Activated CD4-positive, alpha-beta T cell treated with anti-CD3 and anti-CD28 coated beads, Interleukin-2, amount 50 U/mL, for 4 hours (primary cell): Measurements from ENCODE around the gene FNDC3B.

ENCODE experiments used
- DNase-seq, 2 experiments: peaks; one replicate each; pipeline ENCODE4 v3.0.0-alpha.2; 2020

FNDC3B gene

GRCh38 chr3:172174513-172175253, 135.3 kb downstream of the FNDC3B start:
- no peak for DNase-seq

- no peak for DNase-seq
These were observed 135.8 kb downstream of the FNDC3B start for GRCh38 chr3:172175254-172175599.

- no peak for DNase-seq
These were observed 136.8 kb downstream of the FNDC3B start for GRCh38 chr3:172176061-172176770.

GRCh38 chr3:172177046-172177445, 137.7 kb downstream of the FNDC3B start:
- DNase-seq: no peak

- no peak for DNase-seq
These were observed 138.5 kb downstream of the FNDC3B start for GRCh38 chr3:172177803-172178316.

GRCh38 chr3:172179680-172180399, 140.5 kb downstream of the FNDC3B start:
- DNase-seq: no peak

GRCh38 chr3:172180473-172180872, 141.1 kb downstream of the FNDC3B start:
- DNase-seq: no peak

GRCh38 chr3:172181932-172182586, 142.7 kb downstream of the FNDC3B start:
- no peak for DNase-seq

- DNase-seq: no peak
These were observed 143.4 kb downstream of the FNDC3B start for GRCh38 chr3:172182797-172183196.

- DNase-seq: no peak
These were observed 144.9 kb downstream of the FNDC3B start for GRCh38 chr3:172184106-172184822.

- DNase-seq: no peak
These were observed 146.5 kb downstream of the FNDC3B start for GRCh38 chr3:172185907-172186306.

GRCh38 chr3:172186607-172187006, 147.2 kb downstream of the FNDC3B start:
- DNase-seq: no peak

- no peak for DNase-seq
These were observed 148.1 kb downstream of the FNDC3B start for GRCh38 chr3:172187511-172187910.

- DNase-seq: no peak
These were observed 149.1 kb downstream of the FNDC3B start for GRCh38 chr3:172188511-172188910.

GRCh38 chr3:172189213-172189612, 149.8 kb downstream of the FNDC3B start:
- no peak for DNase-seq

GRCh38 chr3:172189987-172190603, 150.7 kb downstream of the FNDC3B start:
- DNase-seq: no peak

GRCh38 chr3:172190980-172191379, 151.6 kb downstream of the FNDC3B start:
- DNase-seq: no peak

GRCh38 chr3:172191629-172192028, 152.3 kb downstream of the FNDC3B start:
- no peak for DNase-seq

- DNase-seq: no peak
These were observed 153.5 kb downstream of the FNDC3B start for GRCh38 chr3:172192830-172193415.

- no peak for DNase-seq
These were observed 154.1 kb downstream of the FNDC3B start for GRCh38 chr3:172193436-172193835.

GRCh38 chr3:172194702-172195406, 155.5 kb downstream of the FNDC3B start:
- no peak for DNase-seq
